Coronary artery (tissue), 2 donors: ENCODE data around the gene SP5.
"Not testable (repeated sequence)": the region's sequence is repeated elsewhere in the genome, so short reads cannot be mapped to it uniquely, and the experiment has no call there.

Experiments used
- DNase-seq: peaks from one replicate; pipeline ENCODE4 v3.0.0-alpha.2; 2017; ENCODE audit warnings: low spot score
- H3K27ac ChIP-seq, 2 donors: fragments of 200-600 bp; sonication (generic); one replicate each; pipeline ENCODE4 v1.5.1; 2016 to 2019
- H3K4me3 ChIP-seq: fragments of 200-600 bp; sonication (generic); 2 replicates; pipeline ENCODE4 v1.5.1; 2016; ENCODE audit warnings: mild to moderate bottlenecking, moderate library complexity
- CTCF ChIP-seq: fragments of 200-600 bp; sonication (generic); IDR thresholded peaks from one replicate; pipeline ENCODE4 v1.5.1; 2019; ENCODE audit warnings: antibody characterized with exemption

Gene SP5

DNA sequence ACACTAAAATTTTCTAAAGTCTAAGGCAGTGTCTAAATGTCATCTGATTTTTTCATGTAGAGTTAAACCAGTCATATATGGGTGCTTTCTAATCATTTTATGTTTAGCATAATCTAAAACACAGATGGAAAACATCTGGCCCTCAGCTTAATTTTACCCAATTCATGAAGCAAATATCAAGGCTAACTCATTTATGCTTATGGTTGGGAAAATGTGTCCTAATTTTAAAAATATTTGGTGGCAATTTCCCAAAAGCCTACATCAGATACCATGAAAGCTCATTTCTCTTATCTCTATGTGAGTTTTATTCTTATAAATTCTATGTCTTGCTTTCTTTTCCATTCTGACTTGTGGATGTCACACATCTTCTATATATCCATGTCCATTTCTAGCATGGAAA lies 7.2 kb downstream of the SP5 start:
- Histone ChIP-seq H3K4me3 (no peak overlapping the region), H3K27ac (no peak overlapping the region)
- TF ChIP-seq CTCF: no peak
- no peak for DNase-seq

DNA sequence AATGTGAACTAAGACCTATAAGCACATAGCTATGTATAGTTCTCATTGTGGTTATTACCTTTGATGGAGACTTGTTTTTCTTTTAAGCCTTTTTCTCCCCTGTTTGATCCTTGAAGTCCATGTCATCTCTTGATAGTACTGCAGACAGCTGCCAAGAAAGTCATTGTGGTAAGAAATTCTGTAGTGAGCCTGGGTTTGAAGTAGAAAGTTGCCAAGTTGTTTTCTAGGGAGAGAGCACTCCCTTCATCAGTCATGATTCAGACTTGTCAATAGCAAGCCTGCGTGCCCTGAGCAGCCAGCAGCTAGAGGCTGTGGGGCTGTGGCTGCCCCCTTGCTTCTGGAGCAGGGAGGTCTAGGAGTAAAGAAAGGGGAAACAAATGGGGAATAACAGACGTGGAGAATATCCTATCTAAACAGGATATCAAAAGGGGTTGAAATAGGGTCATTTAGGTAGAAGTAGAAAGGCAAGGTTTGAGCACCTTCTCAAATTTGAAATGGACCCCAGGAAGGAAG lies 8.4 kb downstream of the SP5 start:
- TF ChIP-seq CTCF: no peak
- no peak for DNase-seq
- Histone ChIP-seq H3K27ac (no peak overlapping the region), H3K4me3 (no peak overlapping the region)

DNA sequence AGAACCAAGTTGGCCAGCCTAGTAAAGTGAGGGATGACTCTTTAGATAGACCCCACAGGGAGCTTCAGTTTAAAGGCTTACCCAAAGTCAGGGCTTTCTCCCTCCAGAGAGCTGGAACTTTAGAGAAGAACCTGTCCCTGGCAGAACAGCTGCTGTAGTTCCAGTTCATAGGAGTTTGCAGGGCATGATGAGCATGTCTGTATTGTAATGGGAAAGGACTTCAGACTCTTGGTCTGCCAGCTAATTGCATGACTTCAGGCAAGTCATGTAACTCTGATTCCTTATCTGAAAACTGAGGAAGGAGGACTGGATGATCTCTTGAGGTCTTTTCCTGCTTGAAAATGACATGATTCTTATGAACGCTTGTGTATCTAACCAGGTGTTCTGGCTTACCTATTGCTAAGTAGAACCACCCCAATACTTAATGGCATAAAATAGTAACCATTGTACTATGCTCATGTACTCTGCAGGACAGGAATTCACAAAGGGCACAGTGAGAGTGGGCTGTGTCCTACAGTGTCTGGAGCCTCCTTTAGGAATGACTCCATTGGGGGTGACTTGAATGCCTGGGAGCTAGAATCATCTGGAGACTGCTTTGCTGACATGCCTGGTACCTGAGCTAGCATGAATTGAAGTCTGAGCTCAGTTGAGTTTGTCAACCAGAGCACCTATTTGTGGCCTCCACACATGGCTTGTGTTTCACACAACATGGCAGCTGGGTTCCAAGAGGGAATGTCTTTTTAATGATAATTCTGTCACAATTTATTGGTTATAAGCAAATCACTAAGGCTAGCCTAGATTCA lies 18.9 kb downstream of the SP5 start:
- no peak for DNase-seq
- no peak for TF ChIP-seq CTCF
- H3K27ac ChIP-seq: no peak overlapping the region
- no peak overlapping the region for H3K4me3 ChIP-seq

GRCh38 chr2:170734601-170735000 lies 19.5 kb downstream of the SP5 start:
- H3K27ac ChIP-seq: not testable (repeated sequence)

DNA sequence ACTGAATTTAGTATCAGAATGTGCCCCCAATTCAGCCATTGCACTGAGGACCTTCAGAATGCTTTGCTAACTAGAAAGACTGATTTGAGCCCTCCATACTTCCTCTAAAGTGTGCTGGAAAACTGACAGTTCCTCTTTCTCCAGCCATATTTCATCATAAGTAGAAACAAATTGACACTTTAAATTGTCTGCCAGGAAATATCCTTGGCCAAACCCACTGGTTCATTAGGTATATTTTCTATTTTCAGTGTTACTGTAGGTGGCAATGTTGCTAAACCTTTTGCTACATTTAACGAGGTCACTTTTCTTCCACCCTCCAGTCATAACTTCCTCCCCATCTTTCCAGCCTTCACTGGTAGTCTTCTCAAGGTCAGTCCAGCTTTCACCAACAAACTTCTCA lies 21.5 kb downstream of the SP5 start:
- DNase-seq: no peak
- Histone ChIP-seq H3K4me3 (no peak overlapping the region), H3K27ac (no peak overlapping the region)
- no peak for TF ChIP-seq CTCF

More at GRCh38 chr2:170734601-170735000, 19.5 kb downstream of the SP5 start:
- not testable (repeated sequence) for DNase-seq, H3K4me3 ChIP-seq

GRCh38 chr2:170737406-170737805 lies 22.3 kb downstream of the SP5 start:
- TF ChIP-seq CTCF: no peak
- Histone ChIP-seq H3K4me3 (no peak overlapping the region), H3K27ac (no peak overlapping the region)
- DNase-seq: no peak

- H3K27ac ChIP-seq: no peak overlapping the region
- TF ChIP-seq CTCF: no peak
- DNase-seq: no peak
- no peak overlapping the region for H3K4me3 ChIP-seq
These were observed 22.7 kb downstream of the SP5 start for GRCh38 chr2:170737821-170738220.
